Measurements from ENCODE around the gene DDX59. TPM values are rescaled to one million over a fixed set of nuclear protein-coding genes. Genes with fewer than 3 reads are reported as not detected.

Gene DDX59
- total RNA-seq, 1 experiment from 2014 or later = 16.0 TPM

DNA sequence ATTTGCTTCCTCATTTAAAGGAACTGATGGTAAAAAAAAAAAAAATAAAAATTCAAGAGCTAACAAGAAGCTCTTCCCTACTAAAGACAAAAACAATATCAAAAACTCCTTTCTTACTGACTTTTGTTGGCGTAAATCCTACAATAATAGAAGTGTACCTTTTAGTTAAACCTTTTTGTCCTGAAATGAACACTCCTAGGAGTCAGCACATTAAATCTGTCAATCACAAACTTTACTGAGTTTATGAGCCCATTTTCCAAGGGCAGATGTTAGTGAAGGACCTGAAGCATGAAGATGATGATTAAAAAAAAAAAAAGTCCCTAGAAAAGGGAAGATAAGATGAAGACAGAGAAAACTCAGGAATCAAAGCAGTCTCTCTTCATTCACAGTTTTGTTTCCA is 22.6 kb upstream of the DDX59 start:
- H3K4me2 ChIP-seq (ENCODE audit: low read length) = no peak overlapping the region
- no peak overlapping the region for H2AFZ ChIP-seq (ENCODE audit: low read depth, low read length, poor library complexity, severe bottlenecking)
- CTCF ChIA-PET = no interaction called here
- no peaks in the 10 kb centered on the region for H3K9me3 ChIP-seq (ENCODE audit: control insufficient read depth in 1 of 2, insufficient read depth in 1 of 2, low read depth in 1 of 2, low read length in 2 of 2)
- intact Hi-C loops (cut with micrococcal nuclease) = no loop called here
- POLR2A ChIA-PET = no interaction called here
- no TSS peak for BruUV-seq (replicated peaks)
- ATAC-seq (no peak), DNase-seq (ENCODE audit: low read depth, low spot score) (no peak)
- RAD21 ChIA-PET (ENCODE audit: low non-redundant PET in 1 of 2, low total read pairs in 2 of 2, uncharacterized antibody in 2 of 2, unreplicated experiment in 2 of 2) = no interaction called here
- no peaks in the 10 kb centered on the region for H3K79me2 ChIP-seq (ENCODE audit: insufficient read depth, low read length)
- H3K27me3 ChIP-seq (ENCODE audit: insufficient read depth, low read length) = no peaks in the 10 kb centered on the region
- no peaks in the 10 kb centered on the region for H4K20me1 ChIP-seq (ENCODE audit: insufficient read depth)
- no peaks in the 10 kb centered on the region for H3K36me3 ChIP-seq (ENCODE audit: control insufficient read depth in 1 of 2, insufficient read depth in 2 of 2, low read length in 2 of 2)
- H3K4me3 ChIP-seq (replicated peaks in 1 of 2; ENCODE audit: low read depth in 1 of 2, low read length in 2 of 2) = no peak overlapping the region
- no peak overlapping the region for H3K9ac ChIP-seq (ENCODE audit: low read length)
- H3K27ac ChIP-seq (ENCODE audit: low read depth, low read length) = no peak overlapping the region
- no peaks in the 10 kb centered on the region for H3K4me1 ChIP-seq (ENCODE audit: control insufficient read depth in 1 of 2, insufficient read depth in 2 of 2, low read length in 2 of 2)
- TF ChIP-seq TCF7L2 (IDR thresholded peaks at IDR 0.05; ENCODE audit: borderline replicate concordance, extremely low read depth, insufficient read depth, insufficient read length) = no peak
- no peak for TF ChIP-seq ZNF274 (IDR thresholded peaks at IDR 0.05; ENCODE audit: low read depth, low read length)
- TF ChIP-seq JUND (IDR thresholded peaks at IDR 0.05) = no peak
- no peak for TF ChIP-seq ZFX (IDR thresholded peaks at IDR 0.05)
- TF ChIP-seq CBX3 (IDR thresholded peaks at IDR 0.05; ENCODE audit: low read depth) = no peak
- no peak for TF ChIP-seq SRF (IDR thresholded peaks at IDR 0.05; ENCODE audit: low read depth)
- TF ChIP-seq ELF1 (IDR thresholded peaks at IDR 0.05; ENCODE audit: borderline replicate concordance, low read depth) = no peak
- TF ChIP-seq YY1 (IDR thresholded peaks at IDR 0.05; ENCODE audit: extremely low read depth, insufficient replicate concordance, low read depth, low read length) = no peak
- TF ChIP-seq, protein P1, sequence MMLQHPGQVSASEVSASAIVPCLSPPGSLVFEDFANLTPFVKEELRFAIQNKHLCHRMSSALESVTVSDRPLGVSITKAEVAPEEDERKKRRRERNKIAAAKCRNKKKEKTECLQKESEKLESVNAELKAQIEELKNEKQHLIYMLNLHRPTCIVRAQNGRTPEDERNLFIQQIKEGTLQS (IDR thresholded peaks at IDR 0.05) = no peak
- TF ChIP-seq POLR2A (IDR thresholded peaks at IDR 0.05; ENCODE audit: borderline replicate concordance, extremely low read depth, insufficient read depth, insufficient read length) = no peak
- TF ChIP-seq EGR1 (IDR thresholded peaks at IDR 0.05; ENCODE audit: low read depth) = no peak
- no peak for TF ChIP-seq CEBPB (IDR thresholded peaks at IDR 0.05; ENCODE audit: low read depth)
- TF ChIP-seq FOSL1 (IDR thresholded peaks at IDR 0.05; ENCODE audit: low read depth) = no peak
- no peak for TF ChIP-seq EZH2 (IDR thresholded peaks at IDR 0.05)
- TF ChIP-seq, protein P2, sequence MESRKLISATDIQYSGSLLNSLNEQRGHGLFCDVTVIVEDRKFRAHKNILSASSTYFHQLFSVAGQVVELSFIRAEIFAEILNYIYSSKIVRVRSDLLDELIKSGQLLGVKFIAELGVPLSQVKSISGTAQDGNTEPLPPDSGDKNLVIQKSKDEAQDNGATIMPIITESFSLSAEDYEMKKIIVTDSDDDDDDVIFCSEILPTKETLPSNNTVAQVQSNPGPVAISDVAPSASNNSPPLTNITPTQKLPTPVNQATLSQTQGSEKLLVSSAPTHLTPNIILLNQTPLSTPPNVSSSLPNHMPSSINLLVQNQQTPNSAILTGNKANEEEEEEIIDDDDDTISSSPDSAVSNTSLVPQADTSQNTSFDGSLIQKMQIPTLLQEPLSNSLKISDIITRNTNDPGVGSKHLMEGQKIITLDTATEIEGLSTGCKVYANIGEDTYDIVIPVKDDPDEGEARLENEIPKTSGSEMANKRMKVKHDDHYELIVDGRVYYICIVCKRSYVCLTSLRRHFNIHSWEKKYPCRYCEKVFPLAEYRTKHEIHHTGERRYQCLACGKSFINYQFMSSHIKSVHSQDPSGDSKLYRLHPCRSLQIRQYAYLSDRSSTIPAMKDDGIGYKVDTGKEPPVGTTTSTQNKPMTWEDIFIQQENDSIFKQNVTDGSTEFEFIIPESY (IDR thresholded peaks at IDR 0.05; ENCODE audit: extremely low read depth, insufficient replicate concordance, low read length) = no peak
- H3K9me2 ChIP-seq (ENCODE audit: insufficient read depth) = no peaks in the 10 kb centered on the region
